Ishikawa (cell line): ENCODE data around the gene DOCK7.

ENCODE experiments used
- CEBPB ChIP-seq: IDR thresholded peaks from 2 replicates; pipeline ENCODE4 v1.6.1; 2012
- CREB1 ChIP-seq: IDR thresholded peaks from 2 replicates; pipeline ENCODE4 v1.6.1; 2012; ENCODE audit warnings: low read depth
- EGR1 ChIP-seq: IDR thresholded peaks from 2 replicates; pipeline ENCODE4 v1.6.1; 2012
- EP300 ChIP-seq: IDR thresholded peaks from 2 replicates; pipeline ENCODE4 v1.6.1; 2012; ENCODE audit warnings: borderline replicate concordance
- FOXM1 ChIP-seq: IDR thresholded peaks from 2 replicates; pipeline ENCODE4 v1.6.1; 2012; ENCODE audit warnings: low read depth, borderline replicate concordance
- MAX ChIP-seq: IDR thresholded peaks from 2 replicates; pipeline ENCODE4 v1.6.1; 2012
- NFIC ChIP-seq: IDR thresholded peaks from 2 replicates; pipeline ENCODE4 v1.6.1; 2012
- RAD21 ChIP-seq: IDR thresholded peaks from 2 replicates; pipeline ENCODE4 v1.6.1; 2012; ENCODE audit warnings: low read depth
- TAF1 ChIP-seq: IDR thresholded peaks from 2 replicates; pipeline ENCODE4 v1.6.1; 2012; ENCODE audit warnings: low read depth, mild to moderate bottlenecking
- TCF12 ChIP-seq: IDR thresholded peaks from 2 replicates; pipeline ENCODE4 v1.6.1; 2012; ENCODE audit warnings: low read depth
- TEAD4 ChIP-seq: IDR thresholded peaks from 2 replicates; pipeline ENCODE4 v1.6.1; 2012
- USF1 ChIP-seq: IDR thresholded peaks from 2 replicates; pipeline ENCODE4 v1.6.1; 2012
- YY1 ChIP-seq: IDR thresholded peaks from 2 replicates; pipeline ENCODE4 v1.6.1; 2012; ENCODE audit warnings: low read depth
- ZBTB7A ChIP-seq: IDR thresholded peaks from 2 replicates; pipeline ENCODE4 v1.6.1; 2012; ENCODE audit warnings: low read depth
- TF ChIP-seq, protein P1 (sequence below): IDR thresholded peaks from 2 replicates; pipeline ENCODE4 v1.6.1; 2012; ENCODE audit warnings: low read depth, mild to moderate bottlenecking

The DOCK7 gene

DNA sequence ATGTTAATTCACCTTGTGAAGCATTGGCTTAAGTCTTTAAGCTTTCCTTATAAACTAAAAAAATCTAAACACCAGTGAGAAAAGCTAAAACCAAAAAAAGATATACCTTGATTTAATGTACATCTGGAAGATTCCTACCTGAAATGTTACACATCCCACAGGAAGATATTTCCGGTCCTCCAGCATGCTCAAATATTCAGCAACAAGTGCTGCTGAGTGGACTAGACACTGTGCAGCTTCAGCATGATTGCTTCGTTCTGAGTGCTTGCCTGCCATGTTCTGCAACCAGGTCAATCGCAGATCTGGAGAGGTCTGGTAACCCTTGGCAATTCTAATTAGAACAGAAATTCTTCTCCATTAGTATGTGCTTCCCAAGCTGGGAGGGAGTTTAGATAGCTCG lies 194.0 kb downstream of the DOCK7 start:
- TF ChIP-seq EP300: no peak
- TF ChIP-seq EGR1: no peak
- TF ChIP-seq ZBTB7A: no peak
- no peak for TF ChIP-seq YY1
- TF ChIP-seq TAF1: no peak
- TF ChIP-seq CEBPB: no peak
- TF ChIP-seq USF1: no peak
- no peak for TF ChIP-seq FOXM1
- no peak for TF ChIP-seq TEAD4

DNA sequence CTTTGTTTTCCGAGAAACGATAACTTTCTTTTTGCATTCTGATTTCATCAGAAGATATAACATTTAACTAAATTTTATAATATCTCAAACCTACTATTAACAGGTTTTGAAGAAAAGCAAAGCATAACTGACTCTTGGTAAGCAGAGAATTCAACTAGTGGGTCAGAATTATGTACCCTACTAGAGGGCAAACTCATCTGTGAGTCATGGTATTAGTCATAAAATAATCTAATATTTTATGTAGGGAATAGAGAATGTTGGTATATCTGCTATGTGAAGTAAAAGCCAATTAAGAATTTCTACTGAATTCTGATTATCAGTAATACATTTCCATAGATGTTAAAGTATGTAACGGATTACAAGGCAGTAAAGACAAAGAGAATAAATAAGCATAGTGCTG lies 194.5 kb downstream of the DOCK7 start:
- TF ChIP-seq TCF12 (no peak), TEAD4 (no peak), CEBPB (no peak), YY1 (no peak), EGR1 (no peak), ZBTB7A (no peak), TAF1 (no peak)

- TF ChIP-seq CEBPB (no peak), EGR1 (no peak), YY1 (no peak), USF1 (no peak), TEAD4 (no peak), TAF1 (no peak), EP300 (no peak), TCF12 (no peak), RAD21 (no peak), ZBTB7A (no peak), CREB1 (no peak), MAX (no peak), FOXM1 (no peak), NFIC (no peak)
- TF ChIP-seq, protein P1, sequence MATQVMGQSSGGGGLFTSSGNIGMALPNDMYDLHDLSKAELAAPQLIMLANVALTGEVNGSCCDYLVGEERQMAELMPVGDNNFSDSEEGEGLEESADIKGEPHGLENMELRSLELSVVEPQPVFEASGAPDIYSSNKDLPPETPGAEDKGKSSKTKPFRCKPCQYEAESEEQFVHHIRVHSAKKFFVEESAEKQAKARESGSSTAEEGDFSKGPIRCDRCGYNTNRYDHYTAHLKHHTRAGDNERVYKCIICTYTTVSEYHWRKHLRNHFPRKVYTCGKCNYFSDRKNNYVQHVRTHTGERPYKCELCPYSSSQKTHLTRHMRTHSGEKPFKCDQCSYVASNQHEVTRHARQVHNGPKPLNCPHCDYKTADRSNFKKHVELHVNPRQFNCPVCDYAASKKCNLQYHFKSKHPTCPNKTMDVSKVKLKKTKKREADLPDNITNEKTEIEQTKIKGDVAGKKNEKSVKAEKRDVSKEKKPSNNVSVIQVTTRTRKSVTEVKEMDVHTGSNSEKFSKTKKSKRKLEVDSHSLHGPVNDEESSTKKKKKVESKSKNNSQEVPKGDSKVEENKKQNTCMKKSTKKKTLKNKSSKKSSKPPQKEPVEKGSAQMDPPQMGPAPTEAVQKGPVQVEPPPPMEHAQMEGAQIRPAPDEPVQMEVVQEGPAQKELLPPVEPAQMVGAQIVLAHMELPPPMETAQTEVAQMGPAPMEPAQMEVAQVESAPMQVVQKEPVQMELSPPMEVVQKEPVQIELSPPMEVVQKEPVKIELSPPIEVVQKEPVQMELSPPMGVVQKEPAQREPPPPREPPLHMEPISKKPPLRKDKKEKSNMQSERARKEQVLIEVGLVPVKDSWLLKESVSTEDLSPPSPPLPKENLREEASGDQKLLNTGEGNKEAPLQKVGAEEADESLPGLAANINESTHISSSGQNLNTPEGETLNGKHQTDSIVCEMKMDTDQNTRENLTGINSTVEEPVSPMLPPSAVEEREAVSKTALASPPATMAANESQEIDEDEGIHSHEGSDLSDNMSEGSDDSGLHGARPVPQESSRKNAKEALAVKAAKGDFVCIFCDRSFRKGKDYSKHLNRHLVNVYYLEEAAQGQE: no peak
Measured at GRCh38 chr1:62492521-62492920, 195.7 kb downstream of the DOCK7 start.

DNA sequence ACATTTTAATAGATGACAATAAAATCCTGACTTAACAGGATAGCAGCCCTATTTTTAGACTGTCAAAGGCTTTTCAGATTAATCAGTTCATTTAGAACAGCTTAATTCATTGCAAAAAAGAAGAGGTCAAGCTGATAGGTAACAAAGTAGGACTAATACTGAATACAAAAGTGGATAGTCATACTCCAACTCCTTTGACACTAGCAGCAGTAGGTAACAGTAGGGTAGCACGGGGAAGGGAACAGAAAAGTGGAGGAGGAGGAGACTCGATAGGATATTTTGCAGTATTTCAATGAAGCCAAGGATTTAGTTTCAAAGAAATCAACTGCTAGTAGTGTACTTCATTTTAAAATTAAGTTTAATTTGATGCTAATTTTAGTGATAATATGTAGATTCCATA lies 200.2 kb downstream of the DOCK7 start:
- TF ChIP-seq RAD21 (no peak), EP300 (no peak), EGR1 (no peak), CREB1 (no peak), YY1 (no peak), NFIC (no peak), TAF1 (no peak), TEAD4 (no peak), MAX (no peak), CEBPB (no peak), TCF12 (no peak), ZBTB7A (no peak), FOXM1 (no peak), USF1 (no peak)
- TF ChIP-seq, protein P1: no peak

DNA sequence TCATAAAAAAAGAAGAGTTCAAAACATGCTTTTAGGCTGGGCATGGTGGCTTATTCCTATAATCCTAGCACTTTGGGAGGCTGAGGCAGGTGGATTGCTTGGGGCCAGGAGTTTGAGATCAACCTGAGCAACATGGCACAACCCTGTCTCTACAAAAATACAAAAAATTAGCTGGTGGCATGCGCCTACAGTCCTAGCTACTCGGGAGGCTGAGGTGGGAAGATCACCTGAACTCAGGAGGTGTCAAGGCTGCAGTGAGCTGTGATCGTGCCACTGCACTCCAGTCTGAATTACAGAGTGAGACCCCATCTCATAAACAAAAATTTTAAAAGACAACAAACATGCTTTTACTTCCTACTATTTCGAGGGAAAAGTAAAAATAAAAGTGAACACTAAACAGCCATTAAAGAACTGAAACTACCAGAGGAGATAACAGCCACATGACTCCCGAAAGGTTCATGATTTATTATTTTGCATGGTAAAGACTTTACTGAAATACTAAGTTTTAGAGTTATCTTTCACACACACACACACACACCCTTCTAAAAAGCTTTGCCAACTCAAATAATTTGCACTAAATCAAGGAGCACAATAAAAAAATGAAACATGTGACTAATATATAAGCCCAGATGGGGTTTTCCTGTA lies 203.2 kb downstream of the DOCK7 start:
- TF ChIP-seq, protein P1: no peak
- TF ChIP-seq EP300 (no peak), TEAD4 (no peak), NFIC (no peak), USF1 (no peak), YY1 (no peak), EGR1 (no peak), CEBPB (no peak), FOXM1 (no peak), MAX (no peak), TAF1 (no peak), ZBTB7A (no peak), RAD21 (no peak), TCF12 (no peak), CREB1 (no peak)
